GM23248 (cell line): ENCODE data around the gene IL32.

Experiments
- EZH2 ChIP-seq: fragments of 200-600 bp; sonication (generic); IDR thresholded peaks from 2 replicates; pipeline ENCODE4 v1.6.1; 2018; ENCODE audit warnings: antibody characterized with exemption, mild to moderate bottlenecking; ENCODE audit not compliant: insufficient read depth, poor library complexity, severe bottlenecking
- EZH2phosphoT487 ChIP-seq: fragments of 200-600 bp; sonication (generic); IDR thresholded peaks from 2 replicates; pipeline ENCODE4 v1.6.1; 2018; ENCODE audit warnings: antibody characterized with exemption, moderate library complexity, mild to moderate bottlenecking, low read depth; ENCODE audit not compliant: insufficient read depth

- no peak for TF ChIP-seq EZH2
- no peak for TF ChIP-seq EZH2phosphoT487
Measured at GRCh38 chr16:3065742-3066439, 451 bp downstream of the IL32 start.
